Hepatocyte (in vitro differentiated cells): ENCODE data around the gene ABHD17A.

Source experiments
- EZH2 ChIP-seq: fragments of 200-600 bp; sonication (generic); IDR thresholded peaks from 2 replicates; pipeline ENCODE4 v1.6.1; 2016; ENCODE audit warnings: antibody characterized with exemption, mild to moderate bottlenecking, borderline replicate concordance
- EZH2phosphoT487 ChIP-seq: fragments of 200-600 bp; sonication (generic); IDR thresholded peaks from one replicate; pipeline ENCODE4 v1.6.1; 2018; ENCODE audit warnings: antibody characterized with exemption, mild to moderate bottlenecking, low read depth, moderate library complexity; ENCODE audit not compliant: unreplicated experiment, severe bottlenecking
- TF ChIP-seq, protein P1 (sequence below): fragments of 200-600 bp; sonication (generic); IDR thresholded peaks from 2 replicates; pipeline ENCODE4 v1.5.1; 2016; ENCODE audit warnings: antibody characterized with exemption, mild to moderate bottlenecking; ENCODE audit not compliant: poor library complexity

GRCh38 chr19:1837625-1838105 lies 47.6 kb downstream of the ABHD17A start:
- TF ChIP-seq, protein P1, sequence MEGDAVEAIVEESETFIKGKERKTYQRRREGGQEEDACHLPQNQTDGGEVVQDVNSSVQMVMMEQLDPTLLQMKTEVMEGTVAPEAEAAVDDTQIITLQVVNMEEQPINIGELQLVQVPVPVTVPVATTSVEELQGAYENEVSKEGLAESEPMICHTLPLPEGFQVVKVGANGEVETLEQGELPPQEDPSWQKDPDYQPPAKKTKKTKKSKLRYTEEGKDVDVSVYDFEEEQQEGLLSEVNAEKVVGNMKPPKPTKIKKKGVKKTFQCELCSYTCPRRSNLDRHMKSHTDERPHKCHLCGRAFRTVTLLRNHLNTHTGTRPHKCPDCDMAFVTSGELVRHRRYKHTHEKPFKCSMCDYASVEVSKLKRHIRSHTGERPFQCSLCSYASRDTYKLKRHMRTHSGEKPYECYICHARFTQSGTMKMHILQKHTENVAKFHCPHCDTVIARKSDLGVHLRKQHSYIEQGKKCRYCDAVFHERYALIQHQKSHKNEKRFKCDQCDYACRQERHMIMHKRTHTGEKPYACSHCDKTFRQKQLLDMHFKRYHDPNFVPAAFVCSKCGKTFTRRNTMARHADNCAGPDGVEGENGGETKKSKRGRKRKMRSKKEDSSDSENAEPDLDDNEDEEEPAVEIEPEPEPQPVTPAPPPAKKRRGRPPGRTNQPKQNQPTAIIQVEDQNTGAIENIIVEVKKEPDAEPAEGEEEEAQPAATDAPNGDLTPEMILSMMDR: peak; percentile 90
- TF ChIP-seq EZH2phosphoT487 (no peak), EZH2 (no peak)
